A204.1 (cell line): ENCODE data around the gene CYTH4.

ENCODE experiments used
- FAIRE-seq: peaks from 2 replicates; lab custom pipeline; 2012; peaks lifted over from hg19 to GRCh38; lab: Jason Lieb, UNC

Gene CYTH4

GRCh38 chr22:37291559-37292298 is 9.4 kb downstream of the CYTH4 start:
- FAIRE-seq: no peak

DNA sequence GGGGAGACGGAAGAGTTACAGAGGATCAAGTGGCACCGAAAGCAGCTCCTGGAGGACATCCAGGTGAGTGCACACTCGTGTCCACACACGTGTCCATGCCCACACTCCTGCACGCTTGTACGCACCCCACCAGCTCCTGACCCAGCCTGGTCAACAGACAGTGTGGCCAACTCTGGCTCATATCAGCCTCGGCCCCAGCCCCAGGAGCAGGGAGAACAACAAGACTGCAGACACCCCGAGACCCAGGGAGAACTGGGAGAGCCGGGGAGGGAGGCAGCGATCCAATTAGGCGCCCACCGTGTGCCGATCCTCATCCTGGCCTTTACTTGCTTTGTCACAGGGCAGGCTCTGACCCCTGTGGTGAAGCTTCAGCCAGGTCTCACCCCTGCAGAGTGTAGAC is 10.3 kb downstream of the CYTH4 start:
- FAIRE-seq: no peak

DNA sequence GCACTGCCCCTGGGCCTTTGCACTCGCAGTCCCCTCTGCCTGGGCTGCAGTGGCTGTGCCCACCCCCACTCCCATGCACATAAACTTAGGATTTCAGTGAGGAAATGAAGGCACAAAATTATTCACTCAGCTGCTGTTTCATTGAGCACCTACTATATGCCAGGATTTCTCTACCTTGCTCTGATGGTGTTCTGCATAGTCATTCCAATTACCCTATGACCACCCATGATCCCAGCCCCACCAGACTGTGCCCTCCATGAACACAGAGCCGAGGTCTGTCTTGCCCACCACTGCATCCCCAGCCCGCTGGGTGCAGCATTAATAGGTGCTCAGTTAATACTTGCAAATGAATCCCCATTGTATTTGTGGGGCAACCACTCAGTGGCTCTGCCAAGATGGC is 10.9 kb downstream of the CYTH4 start:
- no peak for FAIRE-seq

- FAIRE-seq: no peak
Observed at GRCh38 chr22:37294747-37295146, 12.4 kb downstream of the CYTH4 start.

GRCh38 chr22:37295213-37295886 is 13.0 kb downstream of the CYTH4 start:
- no peak for FAIRE-seq

DNA sequence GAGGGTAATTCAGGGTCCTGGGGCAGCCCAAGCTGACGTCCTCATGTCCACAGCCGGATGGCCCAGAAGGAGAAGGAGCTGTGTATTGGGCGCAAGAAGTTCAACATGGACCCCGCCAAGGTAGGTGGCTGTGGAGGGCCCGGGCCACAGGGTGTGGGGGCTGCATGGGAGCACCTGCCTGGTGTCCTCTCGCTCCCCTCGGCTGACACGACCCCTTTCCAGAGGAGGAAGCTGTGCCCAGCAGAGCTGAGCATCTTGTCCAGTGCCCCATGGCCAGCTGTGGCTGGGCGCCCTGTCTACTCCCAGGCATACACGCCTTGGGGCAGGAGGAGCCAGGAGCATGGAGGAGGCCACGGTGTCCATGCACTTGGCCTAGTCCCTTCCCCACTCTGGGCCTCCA is 13.6 kb downstream of the CYTH4 start:
- FAIRE-seq: no peak

- no peak for FAIRE-seq
Observed at GRCh38 chr22:37298748-37299495, 16.6 kb downstream of the CYTH4 start.

DNA sequence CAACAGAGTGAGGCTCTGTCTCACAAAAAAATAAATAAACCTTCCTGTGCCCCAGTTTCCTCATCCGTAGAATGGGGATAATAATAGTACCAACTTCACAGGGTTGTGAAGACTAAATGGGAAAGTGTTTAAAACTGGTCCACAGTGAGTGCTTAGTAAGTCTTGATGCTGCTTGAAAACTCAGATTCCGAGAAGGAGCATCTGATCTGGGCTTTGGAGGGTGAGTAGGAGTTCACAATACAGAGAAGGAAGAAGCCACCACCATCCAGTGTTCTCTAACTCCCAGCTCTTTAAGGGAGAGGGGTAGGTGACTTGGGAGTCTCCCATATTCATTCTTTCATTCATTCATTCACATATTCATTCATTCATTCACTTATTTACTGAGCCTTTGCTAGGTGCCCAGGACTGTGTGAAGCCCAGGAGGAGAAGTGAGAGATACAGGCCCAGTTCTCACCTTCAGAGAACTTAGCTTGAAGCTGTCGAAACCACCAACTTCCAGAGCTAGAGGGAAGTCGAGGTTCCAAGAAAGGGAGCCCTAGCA is 17.7 kb downstream of the CYTH4 start:
- FAIRE-seq: no peak

- no peak for FAIRE-seq
Observed at GRCh38 chr22:37300551-37301017, 18.3 kb downstream of the CYTH4 start.

- FAIRE-seq: no peak
Observed at GRCh38 chr22:37301144-37301830, 19.0 kb downstream of the CYTH4 start.

GRCh38 chr22:37302674-37303555 is 20.6 kb downstream of the CYTH4 start:
- FAIRE-seq: no peak

DNA sequence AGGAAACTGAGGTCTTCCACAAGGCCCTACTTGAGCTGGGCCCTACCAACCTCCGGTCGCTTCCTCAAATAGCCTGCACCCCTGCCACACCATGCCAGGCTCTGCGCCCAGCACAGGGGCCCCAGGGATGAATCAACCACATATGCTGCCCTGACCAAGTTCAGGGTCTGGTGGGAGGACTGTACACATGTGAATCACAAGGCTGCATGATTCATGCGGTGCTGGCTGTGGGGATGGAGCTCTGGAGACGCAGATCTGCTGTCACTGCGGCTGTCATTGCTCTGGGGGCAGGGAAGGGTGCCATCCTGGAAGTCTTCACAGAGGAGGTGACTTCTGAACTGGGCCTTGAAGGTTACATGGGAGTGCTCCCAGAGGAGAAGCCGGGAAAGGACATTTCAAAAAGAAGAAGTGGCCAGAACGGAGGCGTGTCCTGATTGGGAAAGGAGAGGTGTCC is 21.5 kb downstream of the CYTH4 start:
- FAIRE-seq: no peak

DNA sequence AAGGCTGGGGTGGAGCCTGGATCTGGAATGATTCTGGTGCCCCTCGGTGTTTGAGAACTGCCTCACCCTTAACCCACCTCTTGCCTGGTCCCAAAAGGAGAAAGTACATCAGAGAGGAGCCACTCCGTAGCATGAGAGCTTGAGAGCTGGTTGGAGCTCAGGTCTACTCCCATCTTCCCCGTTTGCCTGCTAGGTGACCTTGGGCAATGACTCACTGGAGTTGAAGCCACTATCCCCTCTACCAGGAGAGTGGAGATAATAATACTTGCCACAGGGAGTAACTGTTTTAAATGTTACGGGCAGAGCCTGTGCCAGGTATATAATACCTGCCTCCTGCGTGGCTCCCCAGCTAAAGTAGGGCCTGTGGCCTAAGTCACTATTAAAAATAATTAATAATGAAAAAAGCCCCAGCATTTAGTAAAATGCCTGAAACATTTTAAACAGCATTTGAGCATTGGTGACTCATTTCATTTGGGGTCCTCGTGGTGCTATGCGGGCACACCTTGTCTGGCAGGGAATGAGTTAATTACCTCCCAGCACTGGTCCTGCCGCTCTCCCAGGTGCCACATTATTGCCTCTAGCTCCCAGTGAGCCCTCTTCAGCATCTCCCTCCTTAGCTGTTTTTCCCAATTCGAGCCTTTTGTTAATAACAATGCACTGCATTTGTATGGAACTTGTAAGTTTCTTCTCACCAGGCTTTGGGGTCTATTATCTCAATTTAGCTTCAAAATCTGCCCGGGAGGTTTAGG is 22.5 kb downstream of the CYTH4 start:
- FAIRE-seq: no peak

DNA sequence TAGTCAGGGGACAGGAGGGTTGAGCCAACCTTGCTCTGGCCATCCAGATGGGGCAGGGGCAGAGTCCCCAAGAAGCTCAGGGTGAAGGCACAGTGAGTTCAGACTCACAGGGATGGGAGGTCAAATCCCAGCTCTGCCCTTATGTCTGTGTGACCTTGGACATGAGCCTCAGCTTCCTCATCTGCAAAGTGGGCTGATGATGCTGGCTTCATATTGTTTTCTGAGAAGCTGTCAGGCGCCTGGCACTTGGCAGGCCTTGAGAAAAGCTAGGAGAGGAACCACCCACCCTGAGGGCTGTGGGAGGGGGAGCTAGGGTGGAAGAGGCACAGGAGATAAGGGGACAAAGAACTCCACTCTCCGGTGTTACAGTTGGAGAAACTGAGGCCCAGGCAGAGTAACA is 23.6 kb downstream of the CYTH4 start:
- no peak for FAIRE-seq

DNA sequence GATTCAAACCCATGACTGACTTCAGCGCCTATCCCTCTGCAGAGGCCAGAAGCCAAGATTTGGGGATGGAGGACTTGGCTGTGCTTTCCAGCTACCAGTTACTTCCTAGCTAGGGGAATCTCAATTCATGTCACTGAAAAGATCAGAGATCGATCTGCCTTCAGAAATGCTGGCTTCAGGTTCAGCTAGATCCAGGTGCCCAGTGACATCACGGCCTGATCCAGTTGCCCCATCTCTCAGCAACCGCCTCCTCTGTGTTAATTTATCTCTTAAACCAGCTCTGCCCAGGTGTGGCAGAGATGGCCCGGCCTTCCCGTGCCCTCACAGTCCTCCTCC is 24.2 kb downstream of the CYTH4 start:
- FAIRE-seq: no peak

- no peak for FAIRE-seq
Observed at GRCh38 chr22:37308385-37309200, 26.3 kb downstream of the CYTH4 start.

- FAIRE-seq: no peak
Observed at GRCh38 chr22:37309211-37310074, 27.1 kb downstream of the CYTH4 start.

GRCh38 chr22:37310075-37310606 is 27.8 kb downstream of the CYTH4 start:
- FAIRE-seq: no peak
